RPMI8226 (cell line): ENCODE results near the gene OR10H4.
"Not testable (repeated sequence)": the region's sequence is repeated elsewhere in the genome, so short reads cannot be mapped to it uniquely, and the experiment has no call there.

Source experiments
- DNase-seq: peaks from one replicate; pipeline ENCODE4 v3.0.0-alpha.2; 2015

Gene OR10H4

DNA sequence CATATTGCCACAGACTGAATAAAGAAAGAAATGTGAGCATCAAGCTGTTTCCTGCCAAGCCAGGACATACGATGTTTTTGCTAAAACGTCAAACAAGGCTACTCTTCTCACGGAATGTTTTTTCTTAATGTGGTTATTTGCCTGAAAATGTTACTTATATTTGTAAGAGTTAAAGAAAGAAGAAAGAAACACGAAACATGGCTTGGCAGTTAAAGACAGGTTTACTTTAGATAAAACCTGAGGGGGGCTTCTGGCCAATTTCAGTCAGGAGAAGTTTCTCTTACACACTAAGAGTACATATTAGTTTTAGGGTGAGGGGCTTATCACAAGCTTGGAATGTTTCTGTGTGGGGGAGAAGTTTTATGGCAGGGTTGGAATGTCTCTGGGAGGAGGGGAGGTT is 4.4 kb upstream of the OR10H4 start:
- DNase-seq, result no peak

GRCh38 chr19:15945301-15945700 is 3.5 kb upstream of the OR10H4 start:
- no peak for DNase-seq

DNA sequence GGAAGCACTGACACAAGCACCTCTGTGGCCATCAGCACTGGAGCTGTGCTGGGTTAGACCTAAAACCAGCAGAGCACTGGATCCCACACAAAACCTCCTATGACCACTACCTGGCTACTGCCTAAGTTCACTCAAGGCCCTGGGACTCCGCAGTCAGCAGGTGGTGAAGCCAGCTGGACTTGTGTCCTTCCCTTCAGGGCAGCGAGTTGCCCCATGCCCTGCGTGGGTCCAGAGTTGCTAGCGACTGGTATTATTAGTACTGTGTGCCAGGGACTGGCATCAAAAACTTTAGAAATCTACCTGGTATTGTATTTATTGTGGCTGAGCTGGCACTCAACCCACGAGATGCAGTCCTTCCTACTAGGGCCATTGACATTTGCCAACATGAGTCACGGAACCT is 6.0 kb downstream of the OR10H4 start:
- no peak for DNase-seq

GRCh38 chr19:15962319-15962718 is 13.5 kb downstream of the OR10H4 start:
- peak; percentile 42 for DNase-seq

- no peak for DNase-seq
Measured at GRCh38 chr19:15964231-15964630, 15.4 kb downstream of the OR10H4 start.

DNA sequence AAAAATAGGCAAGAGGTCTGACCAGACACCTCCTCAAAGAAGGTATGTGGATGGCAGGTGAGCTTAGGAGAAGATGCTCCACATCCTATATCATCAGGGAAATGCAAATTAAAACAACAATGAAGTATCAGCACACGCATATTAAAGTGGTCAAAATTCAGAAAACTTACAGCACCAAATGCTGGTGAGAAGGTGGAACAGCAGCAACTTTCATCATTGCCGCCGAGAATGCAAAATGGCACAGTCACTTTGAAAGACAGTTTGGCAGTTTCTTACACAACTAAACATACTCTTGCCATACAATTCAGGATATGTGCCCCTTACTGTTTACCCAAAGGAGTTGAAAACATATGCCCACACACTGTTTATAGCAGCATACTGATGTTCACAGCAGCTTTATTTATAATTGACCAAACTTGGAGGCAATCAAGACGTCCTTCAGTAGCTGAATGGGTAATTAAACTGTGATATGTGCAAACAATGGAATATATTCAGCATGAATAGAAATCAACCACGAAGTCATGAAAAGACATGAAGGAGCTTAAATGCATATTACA is 22.5 kb downstream of the OR10H4 start:
- DNase-seq, result peak; percentile 26

- DNase-seq, result not testable (repeated sequence)
Measured at GRCh38 chr19:15972043-15972442, 23.2 kb downstream of the OR10H4 start.

GRCh38 chr19:15974856-15975255 is 26.0 kb downstream of the OR10H4 start:
- no peak for DNase-seq

GRCh38 chr19:15976836-15977689 is 28.3 kb downstream of the OR10H4 start:
- DNase-seq, result no peak

DNA sequence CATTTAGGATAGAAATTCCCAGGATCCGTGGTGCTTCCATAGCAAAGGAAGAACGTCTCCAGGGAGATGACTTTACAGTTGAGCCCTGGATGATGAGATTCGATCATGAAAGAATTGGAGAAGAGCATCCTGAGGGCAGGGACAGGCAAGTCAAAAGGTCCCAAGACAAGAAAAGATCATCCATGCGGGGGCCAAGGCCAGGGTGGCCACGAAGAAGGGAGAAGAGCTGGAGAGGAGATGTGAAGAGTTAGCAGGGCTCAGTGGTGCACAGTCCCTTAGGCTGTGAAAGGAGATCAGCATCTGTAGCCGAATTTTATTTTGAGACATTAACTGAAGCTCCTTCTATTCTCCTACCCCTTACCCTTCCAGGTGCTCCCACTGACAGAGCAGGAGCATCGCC is 28.9 kb downstream of the OR10H4 start:
- DNase-seq, result no peak

DNA sequence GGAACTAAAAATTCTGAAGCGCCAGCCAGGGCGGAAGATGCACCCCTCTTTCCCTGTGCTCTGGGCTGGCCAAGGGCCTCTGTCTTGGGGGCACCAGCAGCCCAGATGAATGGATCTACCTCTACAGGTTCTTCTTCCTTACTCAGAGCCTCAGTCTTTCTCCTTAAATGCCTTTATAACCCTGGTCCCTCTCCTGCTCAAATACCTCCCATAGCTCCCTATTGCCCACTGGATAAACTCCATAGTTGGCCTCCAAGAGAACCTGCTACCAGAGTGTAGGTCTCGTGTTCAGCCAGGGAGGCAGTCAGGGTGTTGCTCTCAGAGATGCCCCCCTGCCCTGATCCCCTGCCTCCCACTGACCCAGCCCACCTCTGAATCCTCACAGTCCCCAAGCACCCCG is 30.5 kb downstream of the OR10H4 start:
- DNase-seq, result no peak

DNA sequence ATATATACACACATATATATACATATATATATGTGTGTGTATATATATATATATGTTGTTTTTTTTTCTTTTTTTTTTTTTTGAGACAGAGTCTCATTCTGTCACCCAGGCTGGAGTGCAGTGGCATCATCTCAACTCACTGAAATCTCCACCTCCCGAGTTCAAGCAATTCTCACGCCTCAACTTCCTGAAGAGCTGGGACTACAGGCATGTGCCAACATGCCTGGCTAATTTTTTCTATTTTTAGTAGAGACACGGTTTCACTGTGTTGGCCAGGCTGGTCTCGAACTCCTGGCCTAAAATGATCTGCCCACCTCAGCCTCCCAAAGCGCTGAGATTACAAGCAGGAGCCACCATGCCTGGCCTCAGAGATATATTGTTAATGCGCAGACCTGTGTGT is 37.0 kb downstream of the OR10H4 start:
- DNase-seq, result not testable (repeated sequence)

GRCh38 chr19:15986701-15987100 is 37.9 kb downstream of the OR10H4 start:
- DNase-seq, result no peak

- DNase-seq, result no peak
Measured at GRCh38 chr19:15989889-15990288, 41.1 kb downstream of the OR10H4 start.

- no peak for DNase-seq
Measured at GRCh38 chr19:15991602-15992001, 42.8 kb downstream of the OR10H4 start.

- no peak for DNase-seq
Measured at GRCh38 chr19:15992014-15992413, 43.2 kb downstream of the OR10H4 start.

- no peak for DNase-seq
Measured at GRCh38 chr19:15995536-15995935, 46.7 kb downstream of the OR10H4 start.

DNA sequence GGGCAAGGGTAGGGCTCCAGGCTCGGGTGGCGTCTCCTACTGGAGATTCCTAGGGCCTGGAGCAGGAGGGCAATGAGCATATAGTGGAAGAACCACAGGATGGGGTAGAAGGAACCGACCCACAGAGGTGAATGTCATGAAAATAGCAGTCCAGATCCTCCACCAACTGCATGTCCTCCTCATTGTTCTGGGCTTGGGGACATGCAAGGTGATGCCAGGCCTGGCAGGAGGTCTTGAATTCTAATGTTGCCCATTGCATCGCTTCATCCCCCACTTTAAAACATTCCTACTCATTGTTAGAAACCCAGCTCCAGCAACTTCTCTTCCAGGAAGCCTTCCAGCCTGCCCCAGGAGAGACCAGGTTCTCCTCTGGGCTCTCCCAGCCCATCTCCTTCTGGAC is 49.4 kb downstream of the OR10H4 start:
- no peak for DNase-seq
